Fibroblast of skin of back (primary cell): ENCODE measurements around the gene CNOT4. TPM values are rescaled to one million over a fixed set of nuclear protein-coding genes. Genes with fewer than 3 reads are reported as not detected.

ENCODE experiments used
- DNase-seq: peaks from one replicate; pipeline ENCODE4 v3.0.0-alpha.2; 2013
- polyA plus RNA-seq, 2 experiments: library from polyadenylated mRNA; unstranded; fragments of 120-200 nt; gene quantifications; one replicate each; pipeline ENCODE4 v1.2.1, GENCODE V29; 2013; ENCODE audit not compliant: insufficient read length in 2 of 2

Gene CNOT4, protein sequence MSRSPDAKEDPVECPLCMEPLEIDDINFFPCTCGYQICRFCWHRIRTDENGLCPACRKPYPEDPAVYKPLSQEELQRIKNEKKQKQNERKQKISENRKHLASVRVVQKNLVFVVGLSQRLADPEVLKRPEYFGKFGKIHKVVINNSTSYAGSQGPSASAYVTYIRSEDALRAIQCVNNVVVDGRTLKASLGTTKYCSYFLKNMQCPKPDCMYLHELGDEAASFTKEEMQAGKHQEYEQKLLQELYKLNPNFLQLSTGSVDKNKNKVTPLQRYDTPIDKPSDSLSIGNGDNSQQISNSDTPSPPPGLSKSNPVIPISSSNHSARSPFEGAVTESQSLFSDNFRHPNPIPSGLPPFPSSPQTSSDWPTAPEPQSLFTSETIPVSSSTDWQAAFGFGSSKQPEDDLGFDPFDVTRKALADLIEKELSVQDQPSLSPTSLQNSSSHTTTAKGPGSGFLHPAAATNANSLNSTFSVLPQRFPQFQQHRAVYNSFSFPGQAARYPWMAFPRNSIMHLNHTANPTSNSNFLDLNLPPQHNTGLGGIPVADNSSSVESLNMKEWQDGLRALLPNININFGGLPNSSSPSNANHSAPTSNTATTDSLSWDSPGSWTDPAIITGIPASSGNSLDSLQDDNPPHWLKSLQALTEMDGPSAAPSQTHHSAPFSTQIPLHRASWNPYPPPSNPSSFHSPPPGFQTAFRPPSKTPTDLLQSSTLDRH
- polyA plus RNA-seq (2013, experiment 1 of 2; ENCODE audit: insufficient read length): 13.4 TPM
- polyA plus RNA-seq (2013, experiment 2 of 2; ENCODE audit: insufficient read length): 12.8 TPM

DNA sequence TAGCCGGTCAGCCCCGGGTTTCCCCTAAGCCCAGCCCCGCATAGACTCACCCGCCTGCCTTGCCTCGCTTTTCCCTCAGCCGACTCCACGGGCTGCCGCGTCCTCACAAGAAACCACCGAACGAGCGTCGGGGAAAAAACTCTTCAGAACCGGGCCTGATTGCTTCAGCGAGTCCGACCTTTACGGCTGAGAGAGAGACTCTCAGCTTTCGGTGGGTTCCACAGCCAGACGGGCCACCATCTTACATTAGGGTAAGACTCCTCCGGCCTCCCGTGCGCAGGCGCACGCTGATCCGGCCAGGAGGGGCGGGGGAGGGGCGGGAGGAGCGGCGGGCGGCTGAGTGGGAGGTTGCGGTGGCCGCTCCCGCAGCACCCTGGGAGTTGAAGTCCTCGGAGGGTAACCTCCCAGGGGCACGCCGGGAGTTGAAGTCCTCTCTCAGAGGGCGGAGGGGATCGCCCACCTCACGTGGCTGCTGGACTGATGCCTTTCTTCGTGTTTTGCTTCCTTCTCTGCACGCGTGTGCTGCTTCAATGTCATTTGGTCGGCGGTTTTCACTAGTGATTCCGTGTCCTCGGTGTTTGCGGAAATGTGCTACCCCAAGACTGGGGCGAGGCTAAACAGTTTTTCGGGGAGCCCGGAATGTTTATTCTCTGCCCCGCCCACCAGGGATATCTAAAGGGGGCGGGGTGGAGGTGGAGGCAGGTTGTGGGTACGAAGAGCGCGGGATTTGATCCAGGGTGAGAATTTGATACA is at the start of gene CNOT4:
TSS of gene CNOT4 (minus strand) at position 264 of the 753 bp plus-strand sequence. CDS start 71,771 bp downstream, outside the sequence.
- DNase-seq: peak; percentile 95

GRCh38 chr7:135558881-135559280 is 49.0 kb upstream of the CNOT4 start:
- DNase-seq: no peak

DNA sequence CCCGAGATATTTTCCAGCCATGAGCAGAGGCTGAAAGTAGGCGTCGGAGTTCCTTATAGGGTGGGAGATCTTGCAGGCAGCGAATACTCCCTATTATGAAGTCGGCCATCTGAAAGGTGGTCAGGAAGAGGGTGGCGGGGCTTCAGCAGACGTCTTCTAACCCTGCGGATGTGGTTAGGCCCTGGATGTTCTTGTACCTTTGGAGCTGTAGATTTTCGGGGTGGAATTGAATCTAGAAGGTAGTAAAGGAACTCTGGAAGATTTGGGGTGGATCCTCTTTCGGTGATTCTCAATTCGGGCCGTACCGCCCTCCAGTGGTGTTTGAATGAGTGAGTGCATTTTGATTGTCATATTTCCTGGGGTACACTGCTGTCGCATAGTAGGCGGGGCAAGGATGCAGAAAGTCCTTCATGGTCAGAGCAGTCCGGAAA is 48.5 kb upstream of the CNOT4 start:
- peak; percentile 77 for DNase-seq

- DNase-seq: peak; percentile 81
Measured at GRCh38 chr7:135557455-135558336, 47.8 kb upstream of the CNOT4 start, which contains the start of gene NUP205. Gene NUP205, plus strand, starts transcription at chr7:135557917. Its CDS starts 28 bp downstream, at chr7:135557945.

GRCh38 chr7:135553346-135553745 is 43.4 kb upstream of the CNOT4 start:
- no peak for DNase-seq

DNA sequence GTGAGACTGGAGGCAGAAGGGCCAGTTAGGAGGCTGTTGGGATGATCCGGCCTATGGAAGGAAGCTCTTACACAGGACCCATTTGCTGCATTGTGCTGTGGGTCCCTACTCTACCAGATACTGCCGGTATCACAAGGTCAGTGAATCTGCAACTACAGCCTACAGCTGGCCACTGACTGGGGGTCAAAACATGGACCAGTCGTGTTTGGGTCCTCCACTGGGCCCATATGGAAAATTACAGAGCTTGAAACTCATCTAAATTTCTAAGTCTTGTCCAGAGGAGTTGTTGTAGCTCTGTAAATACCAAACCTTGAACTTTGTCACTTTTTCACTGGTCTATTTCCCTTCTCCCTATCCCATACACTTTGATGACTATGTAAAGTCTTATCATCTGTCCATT is 42.2 kb upstream of the CNOT4 start:
- DNase-seq: no peak

DNA sequence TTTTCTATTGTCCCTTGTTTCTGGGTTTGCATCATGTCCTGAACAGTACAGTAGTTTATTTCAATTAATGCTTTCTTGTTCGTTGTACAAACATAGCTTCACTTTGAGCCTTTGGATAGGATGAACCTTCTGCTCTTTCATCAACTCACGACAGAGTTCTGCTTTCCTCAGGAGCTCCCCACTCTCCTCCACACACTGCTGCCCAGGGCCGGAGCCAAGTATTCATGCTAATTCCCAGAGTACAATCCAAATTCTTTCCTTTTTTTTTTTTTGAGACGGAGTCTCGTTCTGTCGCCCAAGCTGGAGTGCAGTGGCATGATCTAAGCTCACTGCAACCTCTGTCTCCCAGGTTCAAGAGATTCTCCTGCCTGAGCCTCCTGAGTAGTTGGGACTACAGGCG is 40.3 kb upstream of the CNOT4 start:
- no peak for DNase-seq

DNA sequence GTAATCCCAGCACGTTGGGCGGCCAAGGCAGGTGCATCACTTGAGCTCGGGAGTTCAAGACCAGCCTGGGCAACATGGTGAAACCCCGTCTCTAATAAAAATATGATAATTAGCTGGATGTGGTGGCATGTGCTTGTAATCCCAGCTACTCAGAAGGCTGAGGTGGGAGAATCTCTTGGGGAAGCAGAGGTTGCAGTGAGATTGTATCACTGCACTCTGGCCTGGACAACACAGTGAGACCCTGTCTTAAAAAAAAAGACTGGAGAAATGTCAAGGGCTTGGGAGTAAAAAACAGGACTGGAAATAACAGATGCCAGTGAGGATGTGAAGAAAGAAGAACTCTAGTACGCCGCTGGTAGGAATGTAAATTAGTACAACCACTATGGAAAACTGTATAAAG is 31.1 kb upstream of the CNOT4 start:
- DNase-seq: no peak

DNA sequence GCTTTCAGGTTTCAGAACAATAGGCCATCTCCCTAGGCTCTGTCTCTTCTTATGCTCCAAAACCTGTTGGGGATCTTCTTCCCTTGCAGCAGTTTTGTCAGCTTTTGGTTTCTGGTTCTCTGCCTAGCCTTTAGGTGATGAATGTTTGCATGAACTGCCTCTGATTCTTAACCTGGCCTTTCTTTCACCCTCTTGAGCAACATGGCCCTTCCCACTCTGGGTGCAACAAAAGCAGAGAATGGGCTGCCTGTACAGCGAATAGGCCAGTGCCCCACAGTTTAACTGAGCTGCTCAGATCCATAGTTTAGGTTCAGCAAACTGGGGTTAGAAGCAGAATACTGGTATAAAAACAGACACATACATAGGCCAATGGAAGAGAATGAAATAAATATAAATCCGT is 29.7 kb upstream of the CNOT4 start:
- DNase-seq: no peak

DNA sequence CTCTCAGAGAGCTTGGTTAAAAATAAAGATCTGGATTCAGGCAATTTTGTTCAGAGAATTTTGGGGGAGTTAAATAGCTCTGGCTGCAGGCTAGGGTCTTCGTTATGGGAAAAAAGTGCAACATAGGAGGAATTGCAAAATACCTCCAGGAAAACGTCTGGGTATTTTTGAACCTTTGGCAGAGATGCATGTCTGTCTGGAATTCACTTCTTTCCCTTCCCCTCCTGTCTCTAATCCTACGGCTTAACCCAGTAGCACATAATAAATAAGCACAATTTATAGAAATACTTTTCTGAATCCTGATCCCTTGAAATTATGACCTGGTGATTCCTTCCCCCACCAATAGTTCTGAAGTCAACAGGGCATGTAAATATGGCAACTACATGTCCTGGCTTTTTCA is 28.5 kb upstream of the CNOT4 start:
- DNase-seq: no peak

GRCh38 chr7:135537905-135538304 is 28.0 kb upstream of the CNOT4 start:
- DNase-seq: no peak

DNA sequence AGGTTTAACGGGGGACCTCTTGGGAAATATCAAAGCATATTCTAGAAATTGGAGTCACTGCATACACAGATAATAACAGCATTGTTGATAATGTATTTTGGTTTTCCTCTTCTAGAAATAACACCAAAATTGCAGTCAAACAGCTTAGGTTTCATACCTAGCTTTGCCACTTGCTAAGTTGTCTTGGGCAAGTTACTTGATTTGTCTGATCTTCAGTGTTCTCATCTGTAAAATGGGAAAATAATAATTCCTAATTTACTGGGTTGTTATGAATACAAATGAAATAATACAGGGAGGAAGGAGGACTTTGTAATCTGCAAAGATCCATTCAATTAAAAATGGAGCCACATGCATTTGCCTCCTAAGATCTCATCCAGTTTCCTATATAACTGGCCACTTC is 27.6 kb upstream of the CNOT4 start:
- no peak for DNase-seq

- no peak for DNase-seq
Measured at GRCh38 chr7:135536150-135536549, 26.2 kb upstream of the CNOT4 start.

GRCh38 chr7:135527025-135527424 is 17.1 kb upstream of the CNOT4 start:
- DNase-seq: no peak

DNA sequence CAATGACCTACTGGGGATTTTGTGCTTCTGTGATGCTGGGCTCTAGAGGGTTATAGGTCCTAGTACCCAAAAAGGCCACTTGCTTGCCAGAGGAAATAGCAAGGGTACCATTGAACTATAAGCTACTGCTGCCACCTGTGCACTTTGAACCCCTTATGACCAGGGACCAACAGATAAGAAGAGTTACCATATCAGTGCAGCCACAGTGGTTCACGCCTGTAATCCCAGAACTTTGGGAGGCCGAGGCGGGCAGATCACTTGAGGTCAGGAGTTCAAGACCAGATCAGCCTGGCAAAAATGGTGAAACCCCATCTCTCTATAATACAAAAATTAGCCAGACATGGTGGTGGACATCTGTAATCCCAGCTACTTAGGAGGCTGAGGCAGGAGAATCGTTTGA is 15.5 kb upstream of the CNOT4 start:
- DNase-seq: no peak

- DNase-seq: no peak
Measured at GRCh38 chr7:135523146-135523545, 13.2 kb upstream of the CNOT4 start.

GRCh38 chr7:135522509-135522908 is 12.6 kb upstream of the CNOT4 start:
- DNase-seq: no peak

- no peak for DNase-seq
Measured at GRCh38 chr7:135519871-135520270, 10.0 kb upstream of the CNOT4 start.

GRCh38 chr7:135519233-135519688 is 9.4 kb upstream of the CNOT4 start:
- no peak for DNase-seq

DNA sequence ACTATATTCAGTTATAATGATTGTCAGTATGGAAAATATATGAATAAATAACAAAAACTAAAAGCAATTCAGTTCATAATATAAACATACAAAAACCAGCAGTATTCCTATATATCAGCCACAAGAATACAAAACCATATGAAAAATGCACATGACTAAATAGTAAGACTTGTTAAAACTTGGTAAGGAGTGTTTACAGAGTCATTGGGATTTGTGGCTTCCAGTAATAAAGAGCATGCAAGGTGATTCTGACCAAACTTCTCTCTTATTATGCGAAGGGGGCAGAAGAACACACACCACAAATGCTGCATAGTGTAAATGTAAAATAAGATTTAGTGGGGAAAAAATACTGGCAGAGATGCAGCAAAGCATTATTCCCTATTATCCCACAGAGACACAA is 8.8 kb upstream of the CNOT4 start:
- no peak for DNase-seq

DNA sequence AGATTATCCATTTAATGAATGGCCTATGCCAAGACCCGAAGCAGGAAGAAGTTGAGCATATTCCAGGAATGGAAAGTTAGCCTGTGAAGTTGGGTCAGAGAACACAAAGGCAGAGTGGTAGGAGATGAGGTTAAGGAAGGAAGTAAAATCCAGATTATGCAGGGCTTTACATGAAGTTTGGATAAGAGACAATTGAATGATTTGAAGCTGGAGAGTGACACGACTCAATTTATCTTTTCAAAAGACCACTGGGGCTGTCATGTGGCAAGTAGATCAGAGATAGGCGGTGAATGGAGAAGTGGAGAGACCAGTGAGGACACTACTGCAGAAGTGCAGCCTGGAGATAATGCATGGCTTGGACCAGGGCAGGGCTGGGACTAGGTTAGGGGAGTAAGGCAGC is 7.2 kb upstream of the CNOT4 start:
- DNase-seq: no peak

DNA sequence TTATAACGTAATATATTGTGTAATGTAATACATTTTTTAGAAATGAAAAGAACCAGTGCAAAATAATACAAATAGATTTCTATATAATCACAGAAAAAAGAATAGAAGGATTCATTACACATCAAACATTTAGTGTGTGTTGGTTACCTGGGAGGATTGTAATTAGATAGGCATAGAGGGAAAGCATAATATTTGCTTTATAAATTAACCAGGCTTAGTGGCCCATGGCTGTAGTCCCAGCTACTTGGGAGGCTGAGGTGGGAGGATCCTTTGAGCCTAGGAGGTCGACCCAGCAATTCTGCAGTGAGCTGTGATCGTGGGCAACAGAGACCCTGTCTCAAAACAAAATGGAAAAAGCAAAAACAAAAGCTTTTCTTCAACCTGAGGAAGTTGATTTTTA is 5.0 kb upstream of the CNOT4 start:
- DNase-seq: no peak
